Activated naive CD8-positive, alpha-beta T cell treated with anti-CD3 and anti-CD28 coated beads, Interleukin-2, amount 10 ng/mL, durations not matched to agents 7 days and 5 days (primary cell): ENCODE measurements around the gene YAP1. TPM values are rescaled to one million over a fixed set of nuclear protein-coding genes. Genes with fewer than 3 reads are reported as not detected.
"Not testable (repeated sequence)": the region's sequence is repeated elsewhere in the genome, so short reads cannot be mapped to it uniquely, and the experiment has no call there.

Experiments used
- ATAC-seq: fragments of 150-1000 bp; cut with Tn5 transposase; one replicate; pipeline ENCODE4 v1.10.0; 2021; ENCODE audit warnings: low read depth, moderate library complexity
- POLR2A ChIA-PET: fragments of 350-600 bp; sonication (Branson Sonifier 250); formaldehyde crosslinking; loops from one replicate; lab custom pipeline; 2021; ENCODE audit warnings: antibody characterized with exemption; lab: Charles Lee
- DNase-seq: peaks from one replicate; pipeline ENCODE4 v3.0.0; 2021
- H3K27ac Mint-ChIP-seq: one replicate; pipeline ENCODE4 v1.8.0; 2022; ENCODE audit warnings: mild to moderate bottlenecking, mixed read lengths
- H3K27me3 Mint-ChIP-seq: one replicate; pipeline ENCODE4 v1.8.0; 2022; ENCODE audit warnings: mild to moderate bottlenecking, moderate library complexity, mixed read lengths
- H3K36me3 Mint-ChIP-seq: one replicate; pipeline ENCODE4 v1.8.0; 2021; ENCODE audit warnings: mild to moderate bottlenecking, mixed read lengths
- H3K4me1 Mint-ChIP-seq: one replicate; pipeline ENCODE4 v1.8.0; 2021; ENCODE audit warnings: mixed read lengths
- H3K4me3 Mint-ChIP-seq: one replicate; pipeline ENCODE4 v1.8.0; 2022; ENCODE audit warnings: mild to moderate bottlenecking, moderate library complexity, mixed read lengths
- H3K9me3 Mint-ChIP-seq: one replicate; pipeline ENCODE4 v1.8.0; 2021; ENCODE audit warnings: mixed read lengths
- total RNA-seq, 2 experiments: library from RNA; stranded (reverse); gene quantifications; one replicate each; pipeline ENCODE4 v1.2.3, GENCODE V29; 2021

The YAP1 gene
- total RNA-seq, 2 experiments from 2014 or later, result 0.11 TPM; not detected in 1

- POLR2A ChIA-PET, result no interaction called here
- H3K27me3 Mint-ChIP-seq, result peaks cover 7% of the 10 kb centered on the region
Measured at GRCh38 chr11:102186551-102187191, 76.4 kb downstream of the YAP1 start.

DNA sequence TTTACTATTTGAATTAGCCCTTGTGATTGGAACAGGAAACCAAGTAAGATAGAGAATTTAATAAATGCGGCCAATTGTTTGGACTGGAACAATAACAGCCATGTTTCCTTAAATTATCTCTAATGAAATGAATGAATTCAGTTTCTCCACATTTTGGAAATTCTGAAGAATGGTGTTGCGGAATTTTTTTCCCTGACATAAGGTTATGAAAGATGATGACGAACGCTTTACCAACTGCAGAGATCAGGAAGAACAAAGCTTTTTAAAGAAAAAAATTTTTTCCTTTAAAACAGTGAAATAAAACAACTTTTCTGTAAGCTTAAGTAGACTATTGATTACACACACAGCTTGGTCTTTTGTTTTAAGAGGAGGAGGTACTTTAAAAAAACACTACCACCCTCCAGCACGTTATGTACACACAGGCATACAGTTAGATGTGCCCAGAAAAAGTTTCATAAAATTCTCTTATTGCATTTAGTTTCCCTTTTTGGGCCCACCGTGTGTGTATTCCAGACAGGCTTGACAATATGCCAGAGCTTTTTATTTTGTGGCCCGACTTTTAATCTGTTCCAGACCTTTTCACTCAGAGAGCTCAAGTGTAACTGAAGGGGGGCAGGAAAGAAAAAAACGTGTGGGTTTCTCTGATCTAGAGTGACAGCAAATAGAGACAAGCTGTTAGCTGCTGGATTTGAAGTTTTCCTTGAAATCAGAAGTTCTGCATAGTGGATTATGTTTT is 77.3 kb downstream of the YAP1 start:
- H3K27ac Mint-ChIP-seq, result no peak overlapping the region
- H3K4me3 Mint-ChIP-seq, result no peak overlapping the region
- no peaks in the 10 kb centered on the region for H3K9me3 Mint-ChIP-seq
- ATAC-seq (no peak), DNase-seq (no peak)
- H3K27me3 Mint-ChIP-seq, result peaks cover 11% of the 10 kb centered on the region
- no peaks in the 10 kb centered on the region for H3K4me1 Mint-ChIP-seq
- H3K36me3 Mint-ChIP-seq, result no peaks in the 10 kb centered on the region
- POLR2A ChIA-PET, result no interaction called here

More at GRCh38 chr11:102186551-102187191, 76.4 kb downstream of the YAP1 start:
- no peak overlapping the region for H3K27ac Mint-ChIP-seq
- ATAC-seq, result no peak
- no peak overlapping the region for H3K4me3 Mint-ChIP-seq
- H3K4me1 Mint-ChIP-seq, result no peaks in the 10 kb centered on the region
- no peaks in the 10 kb centered on the region for H3K9me3 Mint-ChIP-seq
- no peak for DNase-seq
- H3K36me3 Mint-ChIP-seq, result no peaks in the 10 kb centered on the region

- H3K4me3 Mint-ChIP-seq, result no peak overlapping the region
- POLR2A ChIA-PET, result no interaction called here
- DNase-seq, result no peak
Measured at GRCh38 chr11:102188488-102188887, 78.2 kb downstream of the YAP1 start.

GRCh38 chr11:102191832-102192231 is 81.6 kb downstream of the YAP1 start:
- no peak overlapping the region for H3K4me3 Mint-ChIP-seq
- DNase-seq (no peak), ATAC-seq (no peak)
- H3K9me3 Mint-ChIP-seq, result no peaks in the 10 kb centered on the region
- H3K4me1 Mint-ChIP-seq, result no peaks in the 10 kb centered on the region
- POLR2A ChIA-PET, result no interaction called here
- H3K27me3 Mint-ChIP-seq, result peaks cover 30% of the 10 kb centered on the region
- no peaks in the 10 kb centered on the region for H3K36me3 Mint-ChIP-seq
- H3K27ac Mint-ChIP-seq, result no peak overlapping the region

More at GRCh38 chr11:102188488-102188887, 78.2 kb downstream of the YAP1 start:
- H3K4me1 Mint-ChIP-seq, result no peaks in the 10 kb centered on the region
- no peaks in the 10 kb centered on the region for H3K9me3 Mint-ChIP-seq
- H3K36me3 Mint-ChIP-seq, result no peaks in the 10 kb centered on the region
- no peak for ATAC-seq
- H3K27me3 Mint-ChIP-seq, result peaks cover 12% of the 10 kb centered on the region
- H3K27ac Mint-ChIP-seq, result no peak overlapping the region

DNA sequence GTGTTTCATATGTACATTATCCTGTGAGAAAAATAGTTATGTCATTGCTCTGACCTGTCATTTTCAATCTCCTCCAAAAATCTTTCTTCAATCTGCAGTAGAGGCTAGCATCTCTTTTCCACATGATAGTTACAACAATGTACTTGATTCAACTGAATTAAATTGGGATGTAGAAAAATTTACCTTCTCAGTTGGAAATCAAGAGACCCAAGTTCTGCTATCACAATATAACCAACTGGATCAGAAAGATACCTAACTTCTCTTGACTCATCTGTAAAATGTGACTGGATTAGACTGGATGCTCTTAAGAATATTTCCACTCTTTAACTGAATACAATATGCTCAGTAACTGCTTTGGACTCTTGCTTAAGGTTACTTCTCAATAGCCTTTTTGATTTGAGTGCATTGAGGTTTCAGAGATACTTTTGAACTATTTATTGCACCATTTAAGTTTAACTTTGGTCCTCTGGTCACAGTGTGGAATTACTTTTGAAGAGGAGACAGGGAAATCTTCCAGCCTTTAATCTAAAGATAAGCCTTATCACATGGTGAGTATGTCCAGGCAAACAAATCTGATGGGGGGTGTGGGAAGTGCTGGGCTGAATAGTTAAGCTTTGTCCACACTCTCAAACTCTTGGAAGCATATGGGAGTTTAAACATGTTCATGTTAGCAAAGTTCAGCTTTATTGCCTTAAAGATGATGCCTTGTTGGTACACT is 82.3 kb downstream of the YAP1 start:
- Mint-ChIP-seq H3K4me1 (no peaks in the 10 kb centered on the region), H3K9me3 (no peaks in the 10 kb centered on the region), H3K27me3 (peaks cover 29% of the 10 kb centered on the region), H3K36me3 (no peaks in the 10 kb centered on the region), H3K4me3 (no peak overlapping the region), H3K27ac (no peak overlapping the region)
- DNase-seq (no peak), ATAC-seq (no peak)
- POLR2A ChIA-PET, result no interaction called here

- POLR2A ChIA-PET, result no interaction called here
- H3K4me3 Mint-ChIP-seq, result no peak overlapping the region
- H3K27me3 Mint-ChIP-seq, result peaks cover 32% of the 10 kb centered on the region
- ATAC-seq (no peak), DNase-seq (no peak)
- no peaks in the 10 kb centered on the region for H3K9me3 Mint-ChIP-seq
- H3K27ac Mint-ChIP-seq, result no peak overlapping the region
- no peaks in the 10 kb centered on the region for H3K4me1 Mint-ChIP-seq
- no peaks in the 10 kb centered on the region for H3K36me3 Mint-ChIP-seq
Measured at GRCh38 chr11:102194257-102194656, 84.0 kb downstream of the YAP1 start.

DNA sequence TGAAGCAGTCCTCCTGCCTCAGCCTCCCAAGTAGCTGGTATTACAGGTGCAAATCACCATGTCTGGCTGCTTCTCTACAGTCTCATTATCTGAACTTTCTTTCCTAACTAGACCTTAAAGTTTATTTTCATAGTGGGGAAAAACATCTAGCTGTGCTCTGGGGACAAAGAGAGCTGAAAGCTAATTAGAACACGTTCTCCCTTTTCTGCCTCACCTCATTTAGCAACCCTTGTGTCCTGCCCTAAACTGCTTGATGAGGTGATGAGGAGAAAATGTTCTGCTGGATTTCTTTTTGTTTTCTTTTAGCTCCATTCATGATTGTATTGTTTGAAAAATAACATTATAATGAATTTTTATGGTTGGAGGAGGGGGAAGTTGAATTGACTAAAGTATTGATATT is 84.7 kb downstream of the YAP1 start:
- DNase-seq, result no peak
- Mint-ChIP-seq H3K4me3 (no peak overlapping the region), H3K4me1 (no peaks in the 10 kb centered on the region), H3K27ac (no peak overlapping the region), H3K9me3 (no peaks in the 10 kb centered on the region), H3K36me3 (no peaks in the 10 kb centered on the region), H3K27me3 (peaks cover 33% of the 10 kb centered on the region)
- ATAC-seq, result no peak
- POLR2A ChIA-PET, result no interaction called here

GRCh38 chr11:102196351-102196750 is 86.1 kb downstream of the YAP1 start:
- no peaks in the 10 kb centered on the region for H3K4me1 Mint-ChIP-seq

DNA sequence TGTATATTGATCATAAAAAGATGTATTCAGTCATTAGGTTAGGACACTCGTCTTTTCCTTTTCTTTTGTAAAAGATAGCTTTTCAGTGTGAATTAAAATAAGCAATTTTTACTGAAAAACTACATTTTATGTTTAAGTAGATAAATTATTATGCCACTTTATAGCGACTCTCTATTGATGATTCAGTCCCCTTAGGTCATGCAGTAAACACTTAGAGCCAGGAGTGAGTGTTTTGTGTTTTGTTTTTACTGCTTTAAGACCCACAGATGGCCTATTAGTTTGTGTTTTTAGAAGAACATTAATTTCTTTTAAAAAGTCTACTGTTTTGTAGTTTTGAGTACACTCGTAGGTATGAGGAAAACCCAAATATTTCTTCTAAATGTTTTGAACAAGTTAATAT is 86.6 kb downstream of the YAP1 start:
- POLR2A ChIA-PET, result no interaction called here
- ATAC-seq, result no peak
- DNase-seq, result no peak
- Mint-ChIP-seq H3K4me3 (no peak overlapping the region), H3K36me3 (no peaks in the 10 kb centered on the region), H3K4me1 (no peaks in the 10 kb centered on the region), H3K9me3 (no peaks in the 10 kb centered on the region), H3K27ac (no peak overlapping the region), H3K27me3 (peaks cover 33% of the 10 kb centered on the region)

More at GRCh38 chr11:102196351-102196750, 86.1 kb downstream of the YAP1 start:
- DNase-seq, result no peak
- Mint-ChIP-seq H3K27ac (peak overlapping the region; percentile 24), H3K4me3 (no peak overlapping the region), H3K27me3 (peaks cover 33% of the 10 kb centered on the region), H3K9me3 (no peaks in the 10 kb centered on the region), H3K36me3 (no peaks in the 10 kb centered on the region)
- ATAC-seq, result no peak
- POLR2A ChIA-PET, result no interaction called here

DNA sequence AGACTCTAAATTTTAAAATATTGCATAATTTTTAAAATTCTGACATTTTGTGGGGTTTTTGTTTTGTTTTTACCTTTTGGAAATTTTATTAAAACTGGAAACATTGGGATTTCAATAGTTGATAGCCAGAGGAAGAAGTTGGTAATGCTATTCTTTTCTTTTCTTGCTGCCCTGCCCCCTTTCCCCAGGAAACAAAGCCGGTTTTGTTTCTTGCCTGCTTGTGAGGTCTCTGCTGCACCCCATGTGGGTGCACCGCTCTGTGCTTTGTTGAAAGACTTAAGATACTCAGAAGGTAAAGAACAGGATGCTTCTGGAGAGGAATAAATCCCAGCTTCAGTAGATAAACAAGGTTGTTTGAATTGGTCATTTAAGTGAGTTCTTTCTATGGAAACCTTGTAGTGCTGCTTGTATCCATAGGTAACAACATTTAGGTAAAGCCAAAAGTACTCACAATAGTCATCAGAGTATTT is 87.5 kb downstream of the YAP1 start:
- no peak for DNase-seq
- no peak overlapping the region for H3K27ac Mint-ChIP-seq
- no peaks in the 10 kb centered on the region for H3K36me3 Mint-ChIP-seq
- H3K27me3 Mint-ChIP-seq, result peaks cover 28% of the 10 kb centered on the region
- H3K9me3 Mint-ChIP-seq, result no peaks in the 10 kb centered on the region
- H3K4me3 Mint-ChIP-seq, result no peak overlapping the region
- H3K4me1 Mint-ChIP-seq, result no peaks in the 10 kb centered on the region
- no peak for ATAC-seq
- POLR2A ChIA-PET, result no interaction called here

- Mint-ChIP-seq H3K9me3 (no peaks in the 10 kb centered on the region), H3K4me1 (no peaks in the 10 kb centered on the region), H3K4me3 (no peak overlapping the region), H3K36me3 (no peaks in the 10 kb centered on the region), H3K27ac (no peak overlapping the region), H3K27me3 (peaks cover 23% of the 10 kb centered on the region)
- POLR2A ChIA-PET, result no interaction called here
- no peak for ATAC-seq
- no peak for DNase-seq
Measured at GRCh38 chr11:102199673-102200072, 89.4 kb downstream of the YAP1 start.

DNA sequence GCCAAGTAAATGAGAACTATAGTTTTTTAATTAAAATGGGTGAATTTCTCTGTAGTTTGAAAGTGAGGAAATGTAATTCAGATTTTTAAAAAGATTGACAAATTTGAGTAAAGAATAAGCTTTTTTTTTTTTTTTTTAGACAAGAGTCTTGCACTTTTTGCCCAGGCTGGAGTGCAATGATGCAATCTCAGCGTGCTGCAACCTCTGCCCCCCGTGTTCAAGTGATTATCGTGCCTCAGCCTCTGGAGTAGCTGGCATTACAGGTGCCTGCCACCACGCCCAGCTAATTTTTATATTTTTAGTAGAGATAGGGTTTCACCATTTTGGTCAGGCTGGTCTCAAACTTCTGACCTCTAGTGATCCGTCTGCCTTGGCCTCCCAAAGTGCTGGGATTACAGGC is 90.1 kb downstream of the YAP1 start:
- H3K36me3 Mint-ChIP-seq, H3K27ac Mint-ChIP-seq, H3K4me1 Mint-ChIP-seq, ATAC-seq, H3K9me3 Mint-ChIP-seq, DNase-seq, POLR2A ChIA-PET, H3K4me3 Mint-ChIP-seq: not testable (repeated sequence)
- H3K27me3 Mint-ChIP-seq, result peaks cover 19% of the 10 kb centered on the region

DNA sequence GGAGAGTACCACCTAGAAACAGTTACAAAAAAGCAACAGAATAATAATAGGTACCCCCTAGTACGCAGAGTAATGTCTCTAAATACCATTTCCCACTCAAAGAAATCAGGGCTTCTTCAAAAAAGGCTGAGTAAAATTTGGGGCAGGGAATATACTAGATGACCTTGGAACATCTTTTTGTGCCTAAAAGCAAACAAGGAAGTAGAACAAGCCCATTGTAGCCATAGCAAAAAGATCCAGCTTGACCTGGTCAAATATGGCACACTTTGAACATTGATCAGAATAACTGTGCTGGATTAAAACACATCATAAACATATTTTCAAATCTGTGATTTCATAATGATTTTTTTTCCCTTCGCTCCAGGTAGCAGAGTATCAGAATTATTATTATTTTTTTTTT is 91.5 kb downstream of the YAP1 start:
- no peak for DNase-seq
- H3K27me3 Mint-ChIP-seq, result peaks cover 13% of the 10 kb centered on the region

More for the DNA sequence above, 91.5 kb downstream of the YAP1 start:
- no peak for ATAC-seq
- Mint-ChIP-seq H3K4me3 (no peak overlapping the region), H3K36me3 (no peaks in the 10 kb centered on the region), H3K4me1 (no peaks in the 10 kb centered on the region), H3K9me3 (no peaks in the 10 kb centered on the region), H3K27ac (no peak overlapping the region)
- POLR2A ChIA-PET, result no interaction called here
